ENCODE data around the gene THRAP3. TPM values are rescaled to one million over a fixed set of nuclear protein-coding genes. Genes with fewer than 3 reads are reported as not detected.

Gene THRAP3
- total and polyA plus RNA-seq, 2 experiments from 2014 or later = 127 to 161 TPM

- no peak for TF ChIP-seq ZNF462 (CRISPR knock-in tag; IDR thresholded peaks at IDR 0.05)
- TF ChIP-seq CTCF (conservative IDR thresholded peaks at IDR 0.05; ENCODE audit: low read depth in 2 of 2) = no peak
- no peak for TF ChIP-seq ZNF331 (CRISPR knock-in tag; IDR thresholded peaks at IDR 0.05; ENCODE audit: low read depth)
Measured at GRCh38 chr1:36323636-36324352, 99.6 kb downstream of the THRAP3 start, which contains the start of gene EVA1B (continued).

- H3K36me3 ChIP-seq (ENCODE audit: insufficient read depth) = no peaks in the 10 kb centered on the region
- H4K20me1 ChIP-seq (replicated peaks; ENCODE audit: insufficient read depth) = no peaks in the 10 kb centered on the region
- DNase-seq (ENCODE audit: low spot score) (no peak), ATAC-seq (no peak)
- no peaks in the 10 kb centered on the region for H3K9me3 Mint-ChIP-seq
- peak overlapping the region; percentile 88 for H3K4me3 ChIP-seq
- peaks cover 3% of the 10 kb centered on the region for H3K36me3 Mint-ChIP-seq (ENCODE audit: low read depth)
- no peak overlapping the region for H2AFZ ChIP-seq
- peaks cover 22% of the 10 kb centered on the region for H3F3A ChIP-seq (replicated peaks; ENCODE audit: low read depth)
- no peaks in the 10 kb centered on the region; the same call in 1 of the 2 replicates for H3K9me2 ChIP-seq (ENCODE audit: insufficient read depth)
- peak overlapping the region; percentile 76 for H3K4me3 Mint-ChIP-seq
- peaks cover 28% of the 10 kb centered on the region for H3K27me3 Mint-ChIP-seq (ENCODE audit: insufficient read depth, low read depth, poor library complexity)
- H3K79me2 ChIP-seq (replicated peaks; ENCODE audit: insufficient read depth) = no peaks in the 10 kb centered on the region
- peak overlapping the region; percentile 92 for H3K4me2 ChIP-seq
- no peak overlapping the region for H3K27ac ChIP-seq (ENCODE audit: low read depth)
- peaks cover 46% of the 10 kb centered on the region for H3K27me3 ChIP-seq (ENCODE audit: insufficient read depth)
- peaks cover 18% of the 10 kb centered on the region for H3K4me1 Mint-ChIP-seq
- H3K4me1 ChIP-seq (ENCODE audit: insufficient read depth) = peaks cover 23% of the 10 kb centered on the region
- no peak overlapping the region for H3K27ac Mint-ChIP-seq
- TF ChIP-seq POLR2AphosphoS5 (IDR thresholded peaks at IDR 0.05; ENCODE audit: low read depth) (no peak), EZH2phosphoT487 (IDR thresholded peaks at IDR 0.05; ENCODE audit: unreplicated experiment) (no peak), NANOG (IDR thresholded peaks at IDR 0.05; ENCODE audit: borderline replicate concordance) (no peak), ZNF114 (CRISPR knock-in tag; IDR thresholded peaks at IDR 0.05) (no peak), CREB1 (CRISPR knock-in tag; IDR thresholded peaks at IDR 0.05; ENCODE audit: low read depth) (no peak)
Measured at GRCh38 chr1:36324353-36324703, 100.1 kb downstream of the THRAP3 start.
